C4-2B (cell line): ENCODE measurements around the gene CFAP65.

Source experiments
- CTCF ChIP-seq: fragments of 450-650 bp; conservative IDR thresholded peaks from 2 replicates; pipeline ENCODE4 v1.5.1; 2017; ENCODE audit warnings: mild to moderate bottlenecking
- ZFX ChIP-seq: fragments of 450-650 bp; IDR thresholded peaks from 2 replicates; pipeline ENCODE4 v1.6.1; 2017

DNA sequence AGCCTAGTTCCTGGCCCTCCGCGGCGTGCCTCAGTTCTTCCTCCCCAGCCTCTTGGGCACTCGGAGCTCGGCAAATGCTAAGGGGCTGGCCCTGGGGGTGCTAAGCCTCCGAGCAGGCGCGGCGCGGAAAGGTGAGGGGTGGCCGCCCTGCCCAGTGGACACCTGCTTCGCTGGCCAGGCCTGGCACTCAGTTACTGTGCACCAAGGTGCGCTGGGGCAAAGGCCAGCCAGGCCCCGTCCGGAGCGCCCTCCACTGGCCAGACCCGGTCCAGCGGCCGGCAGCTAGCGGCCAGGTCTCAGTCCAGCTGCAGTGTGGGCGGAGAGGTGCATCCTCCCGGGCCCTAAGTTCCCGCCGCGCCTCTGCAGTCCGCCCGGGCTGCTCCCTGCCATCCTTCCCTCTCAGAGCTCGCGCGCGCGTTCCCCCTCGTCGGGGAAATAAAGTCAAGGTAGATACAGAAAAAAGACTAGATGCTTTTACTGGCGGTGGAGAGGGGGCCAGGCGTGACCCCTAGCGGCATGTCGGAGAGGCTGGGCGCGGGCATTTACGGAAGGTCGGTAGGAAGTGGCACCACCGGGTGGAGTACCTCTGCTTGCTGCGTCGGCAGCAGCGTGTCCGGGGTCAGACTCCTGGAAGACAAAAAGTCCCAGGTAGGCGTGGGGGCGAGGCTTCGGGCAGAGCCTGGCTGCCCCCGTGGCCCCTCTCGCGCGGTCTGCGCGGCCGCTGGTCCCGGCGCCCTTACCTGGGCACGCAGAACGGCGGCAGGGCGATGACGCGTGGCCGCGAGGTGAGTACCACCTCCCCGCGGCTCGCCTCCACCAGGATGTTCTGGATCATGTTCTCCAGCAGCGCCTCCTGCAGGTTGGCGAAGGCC lies 38.7 kb downstream of the CFAP65 start:
- TF ChIP-seq CTCF = peak; percentile 88
- no peak for TF ChIP-seq ZFX
